Prostate gland (tissue), 2 donors: Measurements from ENCODE around the gene GPR107. TPM values are rescaled to one million over a fixed set of nuclear protein-coding genes. Genes with fewer than 3 reads are reported as not detected.

Experiments used
- DNase-seq: peaks from one replicate; pipeline ENCODE4 v3.0.0-alpha.2; 2019; ENCODE audit warnings: low spot score
- H3K27ac ChIP-seq, 2 donors: fragments of 200-600 bp; sonication (generic); 2 replicates each; pipeline ENCODE4 v1.5.1; 2017 to 2019
- H3K27me3 ChIP-seq: fragments of 200-600 bp; sonication (generic); replicated peaks from 2 replicates; pipeline ENCODE4 v1.5.1; 2019; ENCODE audit not compliant: insufficient read depth
- H3K36me3 ChIP-seq, 2 donors: fragments of 200-600 bp; sonication (generic); 1 replicate in 1 of 2; 2 replicates in 1 of 2; pipeline versions ENCODE4 v1.5.1 to v1.8.1; 2017 to 2019
- H3K4me1 ChIP-seq: fragments of 200-600 bp; sonication (generic); replicated peaks from 2 replicates; pipeline ENCODE4 v1.5.1; 2019
- H3K4me3 ChIP-seq, 2 donors: fragments of 200-600 bp; sonication (generic); 2 replicates each; pipeline ENCODE4 v1.5.1; 2017 to 2019
- H3K9me3 ChIP-seq: fragments of 200-600 bp; sonication (generic); 2 replicates; pipeline ENCODE4 v1.5.1; 2017
- CTCF ChIP-seq, 4 experiments: fragments of 200-600 bp in 2 of 4; fragments of 450-650 bp in 2 of 4; sonication (generic) in 2 of 4; IDR thresholded peaks; 1 replicate in 3 of 4; 2 replicates in 1 of 4; pipeline ENCODE4 v1.5.1; 2016 to 2019; ENCODE audit warnings: antibody characterized with exemption in 4 of 4, mild to moderate bottlenecking in 2 of 4, moderate library complexity in 2 of 4
- POLR2A ChIP-seq: fragments of 450-650 bp; IDR thresholded peaks from one replicate; pipeline ENCODE4 v1.6.1; 2016; ENCODE audit warnings: antibody characterized with exemption, mild to moderate bottlenecking
- POLR2AphosphoS5 ChIP-seq: sonication (generic); formaldehyde crosslinking; IDR thresholded peaks from one replicate; pipeline ENCODE4 v1.6.1; 2017; ENCODE audit warnings: antibody characterized with exemption
- WGBS: methylation state at CpG from one replicate; pipeline ENCODE4 v1.1.5; 2018; 5-methylcytosine and 5-hydroxymethylcytosine counted together
- intact Hi-C: fragments of 100-400 bp; cut with DNase I; formaldehyde crosslinking; loops from one replicate; pipeline ENCODE4 v1.14.2; 2022
- total RNA-seq, 2 donors: library from RNA; depleted of rRNA; stranded (reverse); fragments of >200 nt; gene quantifications; one replicate each; pipeline ENCODE4 v1.1.0, GENCODE V29; 2016

Gene GPR107
- total RNA-seq, 2 donors from 2014 or later, result 36.3 to 51.5 TPM

- 67% methylated on average over 9 of the region's 9 CpGs for WGBS
- TF ChIP-seq POLR2A, result no peak
- TF ChIP-seq POLR2AphosphoS5, result no peak
- no peak for TF ChIP-seq CTCF (IDR thresholded peaks at IDR 0.05)
Observed at GRCh38 chr9:130120832-130121231, 67.1 kb downstream of the GPR107 start.

GRCh38 chr9:130122456-130122855, 68.8 kb downstream of the GPR107 start:
- TF ChIP-seq CTCF (IDR thresholded peaks at IDR 0.05), result no peak
- TF ChIP-seq POLR2A, result no peak
- no peak for TF ChIP-seq POLR2AphosphoS5
- H3K9me3 ChIP-seq, result no peaks in the 10 kb centered on the region
- H3K27ac ChIP-seq, result no peak overlapping the region
- no peaks in the 10 kb centered on the region for H3K27me3 ChIP-seq
- DNase-seq, result no peak
- no peaks in the 10 kb centered on the region for H3K36me3 ChIP-seq
- WGBS, result 84% methylated on average over 7 of the region's 7 CpGs
- no peak overlapping the region for H3K4me3 ChIP-seq
- intact Hi-C loops, result no loop called here
- H3K4me1 ChIP-seq, result no peaks in the 10 kb centered on the region

More at GRCh38 chr9:130120832-130121231, 67.1 kb downstream of the GPR107 start:
- no peak overlapping the region for H3K4me3 ChIP-seq
- no peaks in the 10 kb centered on the region for H3K27me3 ChIP-seq
- no peaks in the 10 kb centered on the region for H3K4me1 ChIP-seq
- no peak for DNase-seq
- intact Hi-C loops, result no loop called here
- no peaks in the 10 kb centered on the region for H3K36me3 ChIP-seq
- H3K27ac ChIP-seq, result no peak overlapping the region
- H3K9me3 ChIP-seq, result no peaks in the 10 kb centered on the region

GRCh38 chr9:130124085-130124860, 70.6 kb downstream of the GPR107 start:
- 70% methylated on average over 7 of the region's 7 CpGs for WGBS

GRCh38 chr9:130126721-130127433, 73.2 kb downstream of the GPR107 start:
- Histone ChIP-seq H3K27me3 (no peaks in the 10 kb centered on the region), H3K4me1 (no peaks in the 10 kb centered on the region), H3K4me3 (no peak overlapping the region), H3K9me3 (no peaks in the 10 kb centered on the region), H3K36me3 (no peaks in the 10 kb centered on the region), H3K27ac (no peak overlapping the region)
- TF ChIP-seq POLR2A (no peak), CTCF (IDR thresholded peaks at IDR 0.05) (no peak), POLR2AphosphoS5 (no peak)
- 62% methylated on average over 4 of the region's 4 CpGs for WGBS
- intact Hi-C loops, result no loop called here
- no peak for DNase-seq

More at GRCh38 chr9:130124085-130124860, 70.6 kb downstream of the GPR107 start:
- Histone ChIP-seq H3K9me3 (no peaks in the 10 kb centered on the region), H3K27me3 (no peaks in the 10 kb centered on the region), H3K4me1 (no peaks in the 10 kb centered on the region), H3K4me3 (no peak overlapping the region), H3K36me3 (no peaks in the 10 kb centered on the region), H3K27ac (no peak overlapping the region)
- TF ChIP-seq POLR2AphosphoS5, result no peak
- no peak for TF ChIP-seq POLR2A
- no peak for TF ChIP-seq CTCF (IDR thresholded peaks at IDR 0.05)
- intact Hi-C loops, result no loop called here
- no peak for DNase-seq
